K562 (cell line): ENCODE results near the gene RNASE8. TPM values are rescaled to one million over a fixed set of nuclear protein-coding genes. Genes with fewer than 3 reads are reported as not detected.

Experiments
- ATAC-seq: fragments of 200-7000 bp; cut with Tn5 transposase; 3 replicates; pipeline ENCODE4 v1.9.1; 2020; ENCODE audit warnings: moderate library complexity
- BruUV-seq: library from RNA; stranded (reverse); fragments of 400-500 nt; replicated peaks from 2 replicates; lab custom pipeline; 2021; lab: Mats Ljungman, UMichigan
- CTCF ChIA-PET: fragments of 300-600 bp; formaldehyde crosslinking; extraction: SDS; loops from one replicate; lab custom pipeline; 2021; ENCODE audit warnings: low intra/inter-chr PET ratio; lab: Yijun Ruan, JAX
- POLR2A ChIA-PET: fragments of 300-600, 350-650 bp; sonication (Branson Sonifier 250); formaldehyde crosslinking; extraction: SDS; loops from one replicate; lab custom pipeline; 2021; ENCODE audit warnings: antibody characterized with exemption, inconsistent platforms; lab: Yijun Ruan, JAX
- DNase-seq, 4 experiments: peaks; one replicate each; pipeline versions ENCODE4 v3.0.0 to v3.0.0-alpha.2; 2011 to 2018; ENCODE audit warnings: low spot score in 3 of 4, mixed read lengths in 3 of 4; ENCODE audit errors: extremely low read depth in 1 of 4
- FAIRE-seq: peaks from 2 replicates; lab custom pipeline; 2011; peaks lifted over from hg19 to GRCh38; lab: Jason Lieb, UNC
- H2AFZ ChIP-seq: 2 replicates; pipeline ENCODE4 v1.6.0; 2011; ENCODE audit warnings: low read depth, low read length, control low read depth, inconsistent platforms
- H3K27ac ChIP-seq: fragments of 200-600 bp; 3 replicates; pipeline ENCODE4 v1.8.0; 2011; ENCODE audit warnings: low read depth, mild to moderate bottlenecking, control low read depth, inconsistent platforms, low read length, moderate library complexity, mixed read lengths; ENCODE audit errors: extremely low read depth
- H3K27me3 ChIP-seq, 2 experiments: fragments of 300-600 bp in 1 of 2; 2 replicates in 1 of 2; 3 replicates in 1 of 2; pipeline versions ENCODE4 v1.6.0 to v1.8.0; 2011; ENCODE audit warnings: inconsistent platforms in 2 of 2, low read length in 2 of 2, mild to moderate bottlenecking in 1 of 2, mixed read lengths in 1 of 2, moderate library complexity in 1 of 2; ENCODE audit not compliant: control insufficient read depth in 2 of 2, insufficient read depth in 2 of 2
- H3K36me3 ChIP-seq: fragments of 300-600 bp; 3 replicates; pipeline ENCODE4 v1.8.0; 2011; ENCODE audit warnings: mild to moderate bottlenecking, low read length, inconsistent platforms; ENCODE audit not compliant: control insufficient read depth, insufficient read depth
- H3K4me1 ChIP-seq, 2 experiments: fragments of 200-600 bp in 1 of 2; replicated peaks in 1 of 2; 2 replicates in 1 of 2; 3 replicates in 1 of 2; pipeline versions ENCODE4 v1.5.1 to v1.8.0; 2011; ENCODE audit warnings: inconsistent platforms in 2 of 2, low read length in 2 of 2, mild to moderate bottlenecking in 1 of 2, mixed read lengths in 1 of 2, moderate library complexity in 1 of 2; ENCODE audit not compliant: control insufficient read depth in 2 of 2, insufficient read depth in 2 of 2
- H3K4me2 ChIP-seq: 2 replicates; pipeline ENCODE4 v1.6.1; 2011; ENCODE audit warnings: low read length, control low read depth, inconsistent platforms, mixed read lengths; ENCODE audit not compliant: insufficient read depth
- H3K4me3 ChIP-seq: fragments of 200-600 bp; sonication (generic), shearing (Covaris generic); 2 replicates; pipeline ENCODE4 v1.5.1; 2016; ENCODE audit warnings: control low read depth, inconsistent platforms
- H3K79me2 ChIP-seq: fragments of 200-600 bp; 3 replicates; pipeline ENCODE4 v1.8.0; 2011; ENCODE audit warnings: low read length, inconsistent platforms; ENCODE audit not compliant: control insufficient read depth, insufficient read depth
- H3K9ac ChIP-seq, 2 experiments: 2 replicates each; pipeline versions ENCODE4 v1.6.0 to v1.6.1; 2011; ENCODE audit warnings: low read depth in 2 of 2, low read length in 2 of 2, control low read depth in 1 of 2, inconsistent platforms in 1 of 2, mild to moderate bottlenecking in 1 of 2, mixed read lengths in 1 of 2; ENCODE audit not compliant: insufficient read depth in 1 of 2
- H3K9me1 ChIP-seq: one replicate; pipeline ENCODE4 v1.6.0; 2011; ENCODE audit warnings: inconsistent platforms, mild to moderate bottlenecking, low read length, moderate library complexity; ENCODE audit not compliant: control insufficient read depth, insufficient read depth
- H3K9me3 ChIP-seq: replicated peaks from 2 replicates; pipeline ENCODE4 v1.5.1; 2011; ENCODE audit warnings: low read depth, low read length, inconsistent platforms; ENCODE audit not compliant: control insufficient read depth, insufficient read depth
- H4K20me1 ChIP-seq: replicated peaks from 2 replicates; pipeline ENCODE4 v1.6.1; 2011; ENCODE audit warnings: low read length, inconsistent platforms, mixed read lengths; ENCODE audit not compliant: control insufficient read depth, insufficient read depth
- AFF1 ChIP-seq, 2 experiments: fragments of 450-650 bp; IDR thresholded peaks; 2 replicates each; pipeline ENCODE4 v1.6.1; 2018; ENCODE audit warnings: mild to moderate bottlenecking in 2 of 2, low read depth in 1 of 2; ENCODE audit not compliant: partially characterized antibody in 2 of 2
- NFRKB ChIP-seq: fragments of 450-650 bp; IDR thresholded peaks from 2 replicates; pipeline ENCODE4 v1.6.1; 2016; ENCODE audit warnings: low read depth
- POLR2G ChIP-seq: fragments of 200-400 bp; formaldehyde crosslinking; IDR thresholded peaks from 2 replicates; pipeline ENCODE4 v1.6.1; 2017; ENCODE audit warnings: low read depth, mild to moderate bottlenecking, antibody characterized with exemption, low read length, moderate library complexity
- PRMT5 ChIP-seq: sonication (generic); formaldehyde crosslinking; IDR thresholded peaks from 2 replicates; pipeline ENCODE4 v1.5.0; 2020; ENCODE audit warnings: missing genetic modification reagents
- TCF15 ChIP-seq: fragments of 250-450 bp; sonication (Bioruptor Pico); IDR thresholded peaks from 2 replicates; pipeline ENCODE4 v1.8.0; 2022; ENCODE audit warnings: moderate library complexity, mild to moderate bottlenecking, inconsistent platforms
- ZBTB40 ChIP-seq, 2 experiments: fragments of 450-650 bp in 1 of 2; sonication (generic) in 1 of 2; formaldehyde crosslinking in 1 of 2; IDR thresholded peaks; 2 replicates each; pipeline versions ENCODE4 v1.7.1 to v1.9.0; 2016 to 2022; ENCODE audit warnings: inconsistent platforms in 1 of 2, mild to moderate bottlenecking in 1 of 2, missing genetic modification reagents in 1 of 2
- ZFP1 ChIP-seq: fragments of 450-650 bp; formaldehyde crosslinking; IDR thresholded peaks from 2 replicates; pipeline ENCODE4 v1.4.0; 2020; ENCODE audit warnings: mild to moderate bottlenecking, mixed read lengths
- WGBS: fragments of 100-300 bp; shearing (Covaris generic); methylation state at CpG from one replicate; pipeline ENCODE4 v1.1.6; 2016; ENCODE audit warnings: low coverage, mixed read lengths; ENCODE audit not compliant: insufficient coverage; ENCODE audit errors: missing lambda C conversion rate; 5-methylcytosine and 5-hydroxymethylcytosine counted together
- in situ Hi-C: fragments of 300-500 bp; cut with MboI; formaldehyde crosslinking; loops from 4 replicates; pipeline ENCODE4 v1.15.0; 2018; ENCODE audit warnings: inconsistent platforms, mixed read lengths
- intact Hi-C: fragments of 100-400 bp; cut with micrococcal nuclease; formaldehyde crosslinking; loops from 2 replicates; pipeline ENCODE4 v1.14.2; 2022
- polyA plus RNA-seq, 8 experiments: library from polyadenylated mRNA; depleted of rRNA in 4 of 8; stranded (reverse) in 5 of 8; unstranded in 3 of 8; fragments of >200 nt; fragmentation: Nextera tagmentation in 2 of 8; fragmentation: Illumina TruSeq in 1 of 8; extraction: Ambion mirVana in 2 of 8; extraction: Trizol in 1 of 8; gene quantifications; 2 replicates each; pipeline versions ENCODE4 v1.2.1 to v1.2.3, GENCODE V29; 2011 to 2014; ENCODE audit warnings: inconsistent platforms in 1 of 8, missing spikeins in 1 of 8
- total RNA-seq, 7 experiments: library from RNA; depleted of rRNA in 6 of 7; stranded (reverse); fragments of >200 nt in 6 of 7; fragmentation: Illumina TruSeq in 2 of 7; extraction: Trizol in 2 of 7; gene quantifications; 2 replicates each; pipeline versions ENCODE4 v1.2.1 to v1.2.3, GENCODE V29; 2011 to 2021; ENCODE audit warnings: low replicate concordance in 1 of 7

Gene RNASE8
- total and polyA plus RNA-seq, 9 of the 15 experiments (the other 6 are each of a cell fraction or from before 2014, with no cell fraction given): not detected

GRCh38 chr14:21022686-21023085 is 34.9 kb upstream of the RNASE8 start:
- Histone ChIP-seq H3K27ac (no peak overlapping the region; the same call in 2 of the 3 replicates), H3K9ac (no peak overlapping the region), H3K36me3 (peaks cover 30% of the 10 kb centered on the region; the same call in 1 of the 3 replicates), H3K4me3 (no peak overlapping the region), H3K9me1 (peaks cover 2% of the 10 kb centered on the region), H3K4me2 (no peak overlapping the region), H3K9me3 (no peaks in the 10 kb centered on the region), H4K20me1 (no peaks in the 10 kb centered on the region), H3K27me3 (no peaks in the 10 kb centered on the region), H3K79me2 (peaks cover 21% of the 10 kb centered on the region), H3K4me1 (peaks cover 35 to 36% of the 10 kb centered on the region in 2 experiments), H2AFZ (no peak overlapping the region)
- DNase-seq (no peak), ATAC-seq (no peak), FAIRE-seq (no peak)
- in situ Hi-C loops: no loop called here
- no TSS peak for BruUV-seq
- 83% methylated on average over 4 of the region's 5 CpGs for WGBS
- CTCF ChIA-PET: no interaction called here
- intact Hi-C loops: no loop called here
- POLR2A ChIA-PET: interaction anchor here (0.5 to 2.6 kb wide), 5 partner anchors 8 to 146 kb away, joined by 3 to 12 read pairs (median 3); no protein-coding TSS in a partner anchor
- TF ChIP-seq ZFP1 (CRISPR knock-in tag): no peak
- TF ChIP-seq AFF1 (IDR thresholded peaks at IDR 0.05; ENCODE audit: low read depth in 1 of 2, partially characterized antibody in 2 of 2): no peak
- TF ChIP-seq POLR2G: no peak
- no peak for TF ChIP-seq TCF15 (CRISPR knock-in tag)
- no peak for TF ChIP-seq PRMT5 (CRISPR knock-in tag)
- TF ChIP-seq ZBTB40 (IDR thresholded peaks at IDR 0.05): no peak
- TF ChIP-seq ZBTB40 (CRISPR knock-in tag; IDR thresholded peaks at IDR 0.05): no peak
- TF ChIP-seq NFRKB: no peak
